Activated T-helper 2 cell treated with anti-CD3 and anti-CD28 coated beads, Interferon-gamma antibody, Interleukin-2, Interleukin-4, amounts not matched to agents 10 μg/mL and 5 μg/mL and 100 μg/mL, durations not matched to agents 14 hours and 24 hours and 36 hours (primary cell): ENCODE data around the gene GFAP. TPM values are rescaled to one million over a fixed set of nuclear protein-coding genes. Genes with fewer than 3 reads are reported as not detected.

ENCODE experiments used
- DNase-seq: peaks from one replicate; pipeline ENCODE4 v3.0.0; 2021; ENCODE audit warnings: low spot score
- H3K27ac Mint-ChIP-seq: one replicate; pipeline ENCODE4 v1.8.0; 2021; ENCODE audit warnings: mixed read lengths
- H3K27me3 Mint-ChIP-seq: one replicate; pipeline ENCODE4 v1.8.0; 2021; ENCODE audit warnings: low read depth, mixed read lengths
- H3K36me3 Mint-ChIP-seq: one replicate; pipeline ENCODE4 v1.8.0; 2021; ENCODE audit warnings: low read depth, mixed read lengths
- H3K4me1 Mint-ChIP-seq: one replicate; pipeline ENCODE4 v1.8.0; 2021; ENCODE audit warnings: low read depth, mixed read lengths
- H3K4me3 Mint-ChIP-seq: one replicate; pipeline ENCODE4 v1.8.0; 2021; ENCODE audit warnings: low read depth, mild to moderate bottlenecking, moderate library complexity, mixed read lengths
- H3K9me3 Mint-ChIP-seq: one replicate; pipeline ENCODE4 v1.8.0; 2021; ENCODE audit warnings: mixed read lengths
- intact Hi-C: fragments of 100-400 bp; cut with micrococcal nuclease; formaldehyde crosslinking; loops from one replicate; pipeline ENCODE4 v1.15.1; 2023
- total RNA-seq: library from RNA; stranded (reverse); gene quantifications from 2 replicates; pipeline ENCODE4 v1.2.3, GENCODE V29; 2022

Gene GFAP
- total RNA-seq, 1 donor from 2014 or later, result 0.34 TPM

DNA sequence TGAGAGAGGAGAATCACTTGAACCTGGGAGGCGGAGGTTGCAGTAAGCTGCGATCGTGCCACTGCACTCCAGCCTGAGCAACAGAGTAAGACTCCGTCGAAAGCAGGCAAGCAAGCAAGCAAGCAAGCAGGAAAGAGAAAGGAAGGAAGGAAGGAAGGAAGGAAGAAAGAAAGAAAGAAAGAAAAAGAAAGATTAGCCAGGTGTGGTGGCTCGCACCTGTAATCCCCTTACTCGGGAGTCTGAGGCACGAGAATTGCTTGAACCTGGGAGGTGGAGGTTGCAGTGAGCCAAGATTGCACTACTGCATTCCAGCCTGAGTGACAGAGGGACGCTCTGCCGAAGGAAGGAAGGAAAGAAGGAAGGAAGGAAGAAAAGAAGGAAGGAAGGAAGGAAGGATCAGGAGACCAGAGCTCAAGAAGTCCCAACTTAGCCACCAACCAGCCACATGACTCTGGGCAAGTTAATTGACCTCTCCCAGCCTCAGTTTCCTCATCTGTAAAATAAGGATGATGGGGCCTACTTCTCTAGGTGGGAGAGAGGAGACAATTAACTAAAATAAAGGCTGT, 6.5 kb downstream of the GFAP start:
- Mint-ChIP-seq H3K27ac (no peak overlapping the region), H3K4me3 (no peak overlapping the region), H3K36me3 (no peaks in the 10 kb centered on the region), H3K4me1 (peaks cover 7% of the 10 kb centered on the region), H3K9me3 (no peaks in the 10 kb centered on the region), H3K27me3 (peaks cover 25% of the 10 kb centered on the region)
- DNase-seq, result no peak
- intact Hi-C loops, result no loop called here

DNA sequence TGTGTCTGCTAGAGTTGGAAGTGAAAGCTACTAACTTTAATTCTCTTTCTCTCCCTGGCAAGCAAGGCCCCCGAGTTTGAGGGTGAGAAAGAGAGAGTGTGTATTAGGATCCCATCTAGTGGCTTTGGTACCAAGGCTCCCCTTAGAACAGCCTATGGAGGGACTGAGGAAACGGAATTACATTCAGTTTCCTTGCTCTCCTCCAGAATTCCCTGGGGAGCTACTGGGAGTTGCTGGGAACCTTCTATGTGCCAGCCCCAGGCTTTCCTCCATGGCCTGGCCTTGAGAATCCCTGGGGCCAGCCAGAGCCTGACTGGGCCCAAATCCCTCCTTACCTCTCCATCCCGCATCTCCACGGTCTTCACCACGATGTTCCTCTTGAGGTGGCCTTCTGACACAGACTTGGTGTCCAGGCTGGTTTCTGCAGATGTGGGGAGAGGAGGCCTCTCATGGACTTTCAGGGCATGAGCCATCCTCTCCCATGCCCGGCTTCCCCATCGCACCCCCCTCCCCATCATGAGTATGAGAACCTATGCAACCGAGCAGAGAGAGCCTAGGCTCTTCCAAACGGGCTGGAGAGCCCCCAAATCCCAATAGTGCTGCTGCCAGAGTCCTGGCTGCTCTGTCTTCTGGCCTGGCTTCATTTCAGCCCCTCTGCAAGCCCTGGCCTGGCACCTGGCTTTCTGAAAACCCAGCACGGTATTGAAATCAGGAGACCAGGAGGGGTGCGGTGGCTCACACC, 7.4 kb downstream of the GFAP start:
- no peak overlapping the region for H3K27ac Mint-ChIP-seq
- H3K9me3 Mint-ChIP-seq, result no peaks in the 10 kb centered on the region
- peaks cover 19% of the 10 kb centered on the region for H3K27me3 Mint-ChIP-seq
- no peak for DNase-seq
- H3K4me3 Mint-ChIP-seq, result no peak overlapping the region
- intact Hi-C loops, result no loop called here
- peaks cover 2% of the 10 kb centered on the region for H3K4me1 Mint-ChIP-seq
- no peaks in the 10 kb centered on the region for H3K36me3 Mint-ChIP-seq

DNA sequence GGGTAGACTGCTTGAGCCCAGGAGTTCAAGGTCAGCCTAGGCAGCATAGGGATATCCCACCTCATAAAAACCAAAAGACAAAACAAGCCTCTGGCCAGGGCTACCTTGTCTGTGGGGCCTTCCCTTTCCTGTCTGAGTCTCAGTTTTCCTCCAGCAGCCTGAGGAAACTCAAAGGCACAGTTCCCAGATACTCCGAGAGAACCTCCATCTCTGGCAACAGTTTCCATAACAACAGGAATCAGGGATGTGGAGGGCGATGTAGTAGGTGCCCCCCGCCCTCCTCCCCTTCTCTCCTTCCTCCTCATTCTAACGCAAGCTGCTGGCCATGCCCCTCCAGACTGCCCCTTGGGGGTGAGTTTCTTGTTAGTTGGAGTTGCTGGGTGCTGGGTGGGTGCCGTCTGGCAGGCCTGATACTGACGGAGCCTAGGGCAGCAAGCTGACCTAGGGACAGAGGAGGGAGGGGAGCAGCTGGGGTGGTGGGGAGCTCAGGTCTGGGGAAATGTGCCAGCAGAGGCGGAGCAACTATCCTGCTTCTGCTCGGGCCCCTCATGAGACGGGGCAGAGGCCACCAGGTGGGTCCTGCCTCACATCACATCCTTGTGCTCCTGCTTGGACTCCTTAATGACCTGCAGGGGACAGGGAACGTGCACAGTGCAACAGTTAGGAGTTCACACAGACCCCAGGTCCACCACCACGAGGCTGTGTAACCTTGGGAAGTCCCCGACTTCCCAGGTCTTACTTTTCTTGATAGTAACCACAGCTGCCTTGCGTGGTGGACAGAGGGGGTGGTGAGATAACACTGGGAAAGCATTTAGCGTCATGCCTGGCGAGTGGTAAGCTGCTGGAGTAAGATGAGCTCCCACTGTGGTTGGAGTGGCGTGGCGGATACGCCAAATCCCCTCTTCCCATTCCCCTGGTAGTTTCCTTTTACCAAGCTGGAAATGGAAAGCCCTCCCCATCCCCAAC, 8.3 kb downstream of the GFAP start:
- Mint-ChIP-seq H3K27ac (no peak overlapping the region), H3K4me3 (no peak overlapping the region), H3K27me3 (peaks cover 15% of the 10 kb centered on the region), H3K9me3 (no peaks in the 10 kb centered on the region), H3K4me1 (peaks cover 2% of the 10 kb centered on the region), H3K36me3 (no peaks in the 10 kb centered on the region)
- no peak for DNase-seq
- intact Hi-C loops, result no loop called here

DNA sequence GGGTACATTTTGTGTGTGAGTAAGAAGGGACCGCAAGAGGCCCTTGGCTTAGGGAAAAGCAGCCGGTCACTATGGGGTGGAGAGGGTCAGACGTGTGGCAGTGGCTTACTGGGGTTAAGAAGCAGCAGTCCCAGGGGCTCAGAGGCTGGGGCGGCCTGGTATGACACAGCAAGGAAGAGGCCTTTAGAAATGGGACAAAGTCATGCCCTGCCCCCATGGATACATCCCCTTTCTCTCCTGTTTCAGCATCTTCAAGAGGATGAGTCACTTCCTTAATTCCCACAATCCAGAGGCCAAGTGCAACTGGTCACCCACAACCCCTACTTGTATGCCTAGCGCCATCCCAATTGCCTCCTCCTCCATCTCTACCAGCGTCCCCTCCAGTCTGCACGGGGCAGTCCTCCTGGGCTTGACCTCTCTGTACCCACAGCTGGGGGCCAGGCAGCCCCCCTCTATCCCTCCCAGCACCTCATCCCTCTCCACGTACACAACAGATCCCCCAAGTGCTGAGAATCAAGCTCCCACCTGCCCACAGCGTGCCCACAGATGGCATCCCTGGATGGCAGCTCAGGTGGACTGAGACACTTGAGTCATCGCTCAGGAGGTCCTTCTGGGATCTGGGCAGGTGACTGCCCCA, 9.2 kb downstream of the GFAP start:
- Mint-ChIP-seq H3K27ac (no peak overlapping the region), H3K9me3 (no peaks in the 10 kb centered on the region), H3K27me3 (peaks cover 18% of the 10 kb centered on the region), H3K4me3 (no peak overlapping the region), H3K4me1 (peaks cover 6% of the 10 kb centered on the region), H3K36me3 (no peaks in the 10 kb centered on the region)
- no peak for DNase-seq
- intact Hi-C loops, result no loop called here

DNA sequence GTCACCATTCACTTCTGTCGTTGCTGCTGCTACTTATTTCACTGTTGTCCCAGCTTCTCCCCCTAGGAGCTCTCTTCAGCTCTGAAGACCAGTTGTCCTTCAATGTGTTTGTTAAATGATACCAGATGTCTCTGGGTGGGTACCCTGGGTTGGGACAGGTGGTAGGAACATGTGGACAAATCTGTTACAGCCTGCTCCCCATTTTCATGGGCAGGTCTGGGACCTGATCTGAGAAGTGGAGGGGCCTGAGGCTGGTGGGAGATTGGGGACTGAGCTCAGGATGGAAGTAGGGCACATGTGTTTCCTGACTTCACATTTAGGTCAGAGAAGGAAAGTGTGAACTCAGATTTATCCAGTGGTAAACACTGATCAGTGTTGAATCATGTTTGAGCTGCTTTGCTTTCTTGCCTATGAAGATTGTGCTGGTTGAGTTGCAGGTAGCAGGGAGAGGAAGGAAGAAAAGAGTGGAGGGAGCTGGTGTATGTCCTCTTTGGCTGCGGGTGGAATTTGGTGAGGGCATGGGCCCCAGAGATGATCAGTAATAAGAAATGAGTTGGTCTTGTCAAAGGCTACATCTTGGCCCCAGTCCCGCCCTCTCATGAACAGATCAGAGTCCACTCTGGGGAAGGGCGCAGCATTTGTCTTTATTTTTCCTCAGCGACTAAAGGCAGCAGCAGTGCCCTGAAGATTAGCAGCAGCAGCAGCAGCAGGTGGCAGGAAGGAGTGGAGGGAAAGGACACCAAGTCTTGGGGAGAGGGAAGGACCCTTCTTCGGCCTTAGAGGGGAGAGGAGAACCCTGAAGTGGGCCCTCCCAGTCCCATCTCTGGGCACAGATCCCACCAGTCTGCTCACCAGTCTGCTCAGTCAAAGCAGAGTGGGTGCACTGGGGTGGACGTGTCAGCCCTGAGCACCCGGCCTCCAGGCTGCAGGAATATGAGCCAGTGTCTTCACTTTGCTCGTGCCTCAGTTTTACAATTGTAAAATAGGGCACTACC, 10.0 kb downstream of the GFAP start:
- intact Hi-C loops, result no loop called here
- Mint-ChIP-seq H3K9me3 (no peaks in the 10 kb centered on the region), H3K27me3 (peaks cover 16% of the 10 kb centered on the region), H3K4me1 (peaks cover 5% of the 10 kb centered on the region), H3K27ac (no peak overlapping the region), H3K4me3 (no peak overlapping the region), H3K36me3 (no peaks in the 10 kb centered on the region)
- no peak for DNase-seq

DNA sequence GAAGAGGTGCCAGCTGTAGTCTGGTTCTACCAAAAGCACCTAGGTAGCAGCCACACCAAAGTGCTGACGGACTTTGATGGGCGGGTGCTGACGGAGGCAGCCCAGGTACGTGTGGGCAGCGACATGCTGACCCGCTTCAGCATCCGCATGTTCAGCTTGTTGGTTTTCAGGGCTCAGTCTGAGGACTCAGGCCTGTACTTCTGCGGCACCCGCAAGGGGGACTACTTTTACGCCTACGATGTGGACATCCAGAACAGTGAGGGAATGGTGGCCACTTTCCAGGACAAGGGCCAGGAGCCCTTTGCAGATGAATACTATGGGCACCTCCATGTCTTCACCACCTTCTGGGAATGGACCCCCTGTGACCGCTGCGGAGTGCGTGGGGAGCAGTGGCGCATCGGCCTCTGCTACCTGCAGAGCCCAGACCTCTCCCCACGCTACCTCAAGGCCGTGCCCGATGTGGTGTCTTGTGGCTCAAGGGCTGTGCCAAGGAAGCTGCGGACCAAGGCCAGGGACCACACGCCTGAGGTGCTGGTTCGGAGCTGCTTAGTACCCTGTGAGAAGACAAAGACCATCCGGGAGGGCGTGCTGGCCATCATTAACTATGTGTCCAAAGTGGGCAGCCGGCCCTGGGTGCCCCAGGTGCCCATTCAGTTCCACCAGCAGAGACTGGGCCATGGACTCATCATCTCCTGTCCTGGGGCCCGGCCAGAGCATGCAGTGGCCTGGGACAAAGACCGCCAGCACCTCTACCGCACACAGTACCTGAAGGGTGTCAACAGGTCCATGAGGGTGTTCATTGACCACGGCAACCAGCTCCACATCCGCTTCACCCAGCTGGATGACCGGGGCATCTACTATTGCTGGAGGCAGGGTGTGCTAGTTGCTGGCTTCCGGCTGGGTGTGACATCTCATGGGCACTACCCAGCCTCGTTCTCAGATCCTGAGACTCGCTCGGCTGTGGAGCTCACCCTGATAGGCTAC, 11.0 kb downstream of the GFAP start:
- no peak overlapping the region for H3K4me3 Mint-ChIP-seq
- intact Hi-C loops, result no loop called here
- peaks cover 9% of the 10 kb centered on the region for H3K4me1 Mint-ChIP-seq

DNA sequence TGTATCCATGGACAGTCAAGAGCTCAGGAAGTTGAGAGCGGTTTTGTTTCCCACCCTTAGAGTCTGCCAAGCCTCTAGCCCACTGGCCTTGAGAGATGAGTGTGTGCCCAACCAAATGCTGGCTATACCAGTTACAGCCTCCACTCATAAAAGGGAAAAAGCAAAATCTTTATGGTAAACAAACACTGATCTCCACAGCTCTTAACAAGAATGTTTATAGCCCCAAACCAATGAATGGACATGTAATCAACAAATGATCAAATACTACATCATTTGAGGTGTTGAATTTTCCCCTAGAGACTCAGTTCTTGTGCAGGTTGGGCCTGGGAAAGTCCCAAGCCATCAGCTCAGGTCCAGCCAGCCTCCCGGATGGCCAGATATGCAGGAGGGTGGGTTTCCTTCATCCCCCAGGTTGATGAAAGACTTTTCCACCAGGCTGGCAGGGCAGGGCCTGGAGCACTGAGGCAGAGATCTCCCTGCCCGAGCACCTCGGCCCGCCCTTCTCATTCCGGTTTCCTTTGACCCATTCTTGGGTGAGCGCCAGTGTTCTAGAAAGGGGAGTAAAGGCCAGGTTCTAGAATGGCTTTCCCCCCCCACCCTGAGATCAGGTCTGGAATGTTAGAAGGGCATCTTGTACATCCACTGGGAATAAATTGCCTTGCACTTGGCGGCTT, 12.2 kb downstream of the GFAP start:
- Mint-ChIP-seq H3K4me3 (no peak overlapping the region), H3K27ac (no peak overlapping the region), H3K27me3 (peaks cover 12% of the 10 kb centered on the region), H3K36me3 (peaks cover 3% of the 10 kb centered on the region), H3K9me3 (no peaks in the 10 kb centered on the region), H3K4me1 (peaks cover 13% of the 10 kb centered on the region)
- no peak for DNase-seq
- intact Hi-C loops, result no loop called here

More for the DNA sequence above, 11.0 kb downstream of the GFAP start:
- Mint-ChIP-seq H3K9me3 (no peaks in the 10 kb centered on the region), H3K27me3 (peaks cover 14% of the 10 kb centered on the region), H3K36me3 (no peaks in the 10 kb centered on the region), H3K27ac (no peak overlapping the region)
- no peak for DNase-seq

DNA sequence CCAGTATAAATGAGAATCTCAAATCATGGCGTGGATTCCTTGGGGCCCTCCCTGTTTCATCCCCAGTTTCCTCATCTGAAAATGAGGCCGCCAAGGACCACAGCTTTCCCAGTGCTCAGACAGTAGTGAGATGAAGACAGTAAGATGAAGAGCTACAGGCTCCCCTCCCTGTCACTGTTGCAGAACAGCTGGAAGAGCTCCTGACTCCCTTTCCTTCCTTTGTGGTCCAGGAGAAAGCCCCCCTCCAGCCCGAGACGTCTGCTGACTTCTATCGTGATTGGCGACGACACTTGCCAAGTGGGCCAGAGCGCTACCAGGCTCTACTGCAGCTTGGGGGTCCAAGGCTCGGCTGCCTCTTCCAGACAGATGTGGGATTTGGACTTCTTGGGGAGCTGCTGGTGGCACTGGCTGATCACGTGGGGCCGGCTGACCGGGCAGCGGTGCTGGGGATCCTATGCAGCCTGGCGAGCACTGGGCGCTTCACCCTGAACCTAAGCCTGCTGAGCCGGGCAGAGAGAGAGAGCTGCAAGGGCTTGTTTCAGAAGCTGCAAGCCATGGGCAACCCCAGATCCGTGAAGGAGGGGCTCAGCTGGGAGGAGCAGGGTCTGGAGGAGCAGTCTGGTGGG, 13.1 kb downstream of the GFAP start:
- H3K4me1 Mint-ChIP-seq, result peaks cover 13% of the 10 kb centered on the region
- H3K27ac Mint-ChIP-seq, result no peak overlapping the region
- no peaks in the 10 kb centered on the region for H3K9me3 Mint-ChIP-seq
- no peak overlapping the region for H3K4me3 Mint-ChIP-seq
- DNase-seq, result no peak
- intact Hi-C loops, result no loop called here
- H3K27me3 Mint-ChIP-seq, result peaks cover 12% of the 10 kb centered on the region
- H3K36me3 Mint-ChIP-seq, result peaks cover 3% of the 10 kb centered on the region

DNA sequence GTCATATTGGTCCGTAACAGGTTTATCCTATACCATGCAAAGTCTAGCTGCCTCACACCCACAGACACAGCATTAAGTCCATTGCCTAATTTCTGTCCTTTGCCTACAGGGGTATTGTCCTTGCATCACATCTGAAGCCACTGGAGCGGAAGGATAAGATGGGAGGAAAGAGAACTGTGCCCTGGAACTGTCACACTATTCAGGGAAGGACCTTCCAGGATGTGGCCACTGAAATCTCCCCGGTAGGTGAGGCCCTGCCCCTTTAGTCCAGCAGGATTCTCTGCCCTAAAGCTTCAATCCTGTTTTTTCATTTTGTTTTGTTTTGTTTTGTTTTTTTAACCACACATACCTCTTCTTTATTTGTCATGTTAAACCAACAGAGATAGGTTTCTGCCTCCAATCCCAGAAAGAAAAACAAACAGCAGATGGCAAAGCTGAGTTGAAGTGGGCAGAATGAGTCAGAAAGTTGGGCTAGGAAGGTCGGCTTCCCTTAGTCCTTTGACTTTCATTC, 13.8 kb downstream of the GFAP start:
- intact Hi-C loops, result no loop called here
- H3K27me3 Mint-ChIP-seq, result peaks cover 12% of the 10 kb centered on the region

DNA sequence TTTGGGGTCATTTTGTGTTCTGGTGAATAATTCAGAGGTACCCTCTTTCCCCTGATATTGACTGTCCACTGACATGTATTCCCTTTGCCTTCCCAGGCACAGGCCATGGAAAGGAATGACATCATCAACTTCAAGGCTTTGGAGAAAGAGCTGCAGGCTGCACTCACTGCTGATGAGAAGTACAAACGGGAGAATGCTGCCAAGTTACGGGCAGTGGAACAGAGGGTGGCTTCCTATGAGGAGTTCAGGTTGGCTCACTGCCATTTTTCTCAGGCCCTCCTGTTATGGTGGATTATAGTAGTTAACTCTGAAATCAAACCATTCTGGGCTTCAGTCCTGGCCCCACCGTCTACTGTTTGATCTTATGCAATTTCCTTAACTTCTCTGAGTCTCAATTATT, 14.4 kb downstream of the GFAP start:
- Mint-ChIP-seq H3K4me1 (peaks cover 13% of the 10 kb centered on the region), H3K36me3 (peaks cover 3% of the 10 kb centered on the region), H3K9me3 (no peaks in the 10 kb centered on the region), H3K4me3 (no peak overlapping the region), H3K27me3 (peaks cover 12% of the 10 kb centered on the region), H3K27ac (no peak overlapping the region)
- intact Hi-C loops, result no loop called here
- no peak for DNase-seq

More for the DNA sequence above, 13.8 kb downstream of the GFAP start:
- H3K9me3 Mint-ChIP-seq, result no peaks in the 10 kb centered on the region
- H3K27ac Mint-ChIP-seq, result no peak overlapping the region
- H3K4me1 Mint-ChIP-seq, result peaks cover 13% of the 10 kb centered on the region
- H3K4me3 Mint-ChIP-seq, result peak overlapping the region; percentile 20
- DNase-seq, result no peak
- H3K36me3 Mint-ChIP-seq, result peaks cover 3% of the 10 kb centered on the region
